ENCODE data around the gene REN.

Gene REN

GRCh38 chr1:204194771-204195170 lies 28.6 kb upstream of the REN start:
- Histone ChIP-seq H3K4me1 (ENCODE audit: control insufficient read depth in 1 of 2, insufficient read depth in 1 of 2, low read depth in 1 of 2, low read length in 1 of 2) (peaks cover 6 to 13% of the 10 kb centered on the region in 2 experiments), H3K4me3 (ENCODE audit: low read depth in 1 of 2, low read length in 1 of 2) (no peak overlapping the region), H3K27ac (no peak overlapping the region), H3K36me3 (no peaks in the 10 kb centered on the region), H3K9me3 (no peaks in the 10 kb centered on the region), H3K27me3 (peaks cover 83% of the 10 kb centered on the region)
- no peak for TF ChIP-seq CTCF (IDR thresholded peaks at IDR 0.05)

DNA sequence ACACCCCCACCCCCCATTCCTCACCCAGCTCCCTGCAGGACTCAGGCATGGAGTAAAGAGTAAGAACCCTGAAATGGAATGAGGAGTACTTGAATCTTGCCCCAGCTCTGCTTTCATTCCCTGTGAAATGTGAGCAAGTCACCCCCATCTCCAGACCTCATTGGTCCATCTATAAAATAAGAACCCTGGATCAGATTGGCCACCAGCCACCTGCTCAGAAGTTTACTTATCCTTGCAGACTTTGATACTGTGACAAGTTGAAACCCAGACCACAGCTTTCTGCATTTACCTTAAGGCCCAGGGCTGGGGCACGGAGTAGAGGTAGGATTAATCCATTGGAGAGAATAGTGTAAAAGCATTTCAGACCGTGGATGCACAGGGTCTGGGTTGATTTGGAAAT lies 27.9 kb upstream of the REN start:
- Histone ChIP-seq H3K36me3 (no peaks in the 10 kb centered on the region), H3K9me3 (no peaks in the 10 kb centered on the region), H3K27ac (no peak overlapping the region), H3K4me1 (ENCODE audit: control insufficient read depth in 1 of 2, insufficient read depth in 1 of 2, low read depth in 1 of 2, low read length in 1 of 2) (peaks cover 6 to 15% of the 10 kb centered on the region in 2 experiments), H3K27me3 (peaks cover 85% of the 10 kb centered on the region), H3K4me3 (ENCODE audit: low read depth in 1 of 2, low read length in 1 of 2) (no peak overlapping the region)
- TF ChIP-seq CTCF (IDR thresholded peaks at IDR 0.05), result no peak

- H3K4me1 ChIP-seq (ENCODE audit: control insufficient read depth in 1 of 2, insufficient read depth in 1 of 2, low read depth in 1 of 2, low read length in 1 of 2), result peaks cover 6 to 15% of the 10 kb centered on the region in 2 experiments
- no peak overlapping the region for H3K4me3 ChIP-seq (ENCODE audit: low read depth in 1 of 2, low read length in 1 of 2)
- no peaks in the 10 kb centered on the region for H3K36me3 ChIP-seq
- no peak for TF ChIP-seq CTCF (IDR thresholded peaks at IDR 0.05)
- peaks cover 91% of the 10 kb centered on the region for H3K27me3 ChIP-seq
- no peaks in the 10 kb centered on the region for H3K9me3 ChIP-seq
- no peak overlapping the region for H3K27ac ChIP-seq
Measured at GRCh38 chr1:204192589-204193352, 26.6 kb upstream of the REN start.

GRCh38 chr1:204192046-204192445 lies 25.9 kb upstream of the REN start:
- TF ChIP-seq CTCF (IDR thresholded peaks at IDR 0.05), result no peak
- no peak overlapping the region for H3K27ac ChIP-seq
- H3K4me3 ChIP-seq (ENCODE audit: low read depth in 1 of 2, low read length in 1 of 2), result no peak overlapping the region
- H3K27me3 ChIP-seq, result peaks cover 92% of the 10 kb centered on the region
- no peaks in the 10 kb centered on the region for H3K9me3 ChIP-seq
- H3K36me3 ChIP-seq, result no peaks in the 10 kb centered on the region
- peaks cover 6 to 15% of the 10 kb centered on the region in 2 experiments for H3K4me1 ChIP-seq (ENCODE audit: control insufficient read depth in 1 of 2, insufficient read depth in 1 of 2, low read depth in 1 of 2, low read length in 1 of 2)

- peaks cover 6 to 15% of the 10 kb centered on the region in 2 experiments for H3K4me1 ChIP-seq (ENCODE audit: control insufficient read depth in 1 of 2, insufficient read depth in 1 of 2, low read depth in 1 of 2, low read length in 1 of 2)
- no peaks in the 10 kb centered on the region for H3K36me3 ChIP-seq
- TF ChIP-seq CTCF (IDR thresholded peaks at IDR 0.05), result no peak
- H3K27ac ChIP-seq, result no peak overlapping the region
- H3K27me3 ChIP-seq, result peaks cover 92% of the 10 kb centered on the region
- H3K9me3 ChIP-seq, result no peaks in the 10 kb centered on the region
- no peak overlapping the region for H3K4me3 ChIP-seq (ENCODE audit: low read depth in 1 of 2, low read length in 1 of 2)
Measured at GRCh38 chr1:204191456-204191855, 25.3 kb upstream of the REN start.

All from neutrophil (primary cell).